Left colon (tissue), 2 donors: ENCODE measurements around the gene TMEM175. TPM values are rescaled to one million over a fixed set of nuclear protein-coding genes. Genes with fewer than 3 reads are reported as not detected.
A peak's percentile ranks its signal among the peaks of the same experiment; 100 is the strongest.

ENCODE experiments used
- ATAC-seq: fragments of 200-7000 bp; cut with Tn5 transposase; one replicate; pipeline ENCODE4 v1.9.1; 2020; ENCODE audit warnings: mild to moderate bottlenecking, moderate library complexity
- DNase-seq, 2 donors: peaks; one replicate each; pipeline ENCODE4 v3.0.0-alpha.2; 2020
- intact Hi-C, 2 donors: fragments of 100-400 bp; cut with DNase I in 1 of 2; cut with micrococcal nuclease in 1 of 2; formaldehyde crosslinking; loops; one replicate each; pipeline versions ENCODE4 v1.11.2 to v1.14.0; 2022; cut with DNase I, micrococcal nuclease
- total RNA-seq, 2 donors: library from RNA; stranded (reverse); fragmentation: NEBNext Ultra II Directional; extraction: Animal tissue kit (Norgen Biotek cat#: 25700); gene quantifications; one replicate each; pipeline ENCODE4 v1.2.1, GENCODE V29; 2021
- donor health status: DM: no; HTN: no; CAD: no.
- donor health status: DM: yes; HTN: yes; CAD: no.

The TMEM175 gene
- total RNA-seq, 2 donors from 2014 or later, result 21.4 to 28.6 TPM

- intact Hi-C loops, result no loop called here
- no peak for DNase-seq
Measured at GRCh38 chr4:954211-955020, 22.2 kb downstream of the TMEM175 start.

GRCh38 chr4:955161-955921, 23.1 kb downstream of the TMEM175 start:
- DNase-seq (no peak), ATAC-seq (no peak)
- intact Hi-C loops, result no loop called here

More at GRCh38 chr4:954211-955020, 22.2 kb downstream of the TMEM175 start:
- ATAC-seq, result no peak

- ATAC-seq (no peak), DNase-seq (no peak)
- intact Hi-C loops, result no loop called here
Measured at GRCh38 chr4:955931-956381, 23.7 kb downstream of the TMEM175 start.

- DNase-seq (no peak), ATAC-seq (no peak)
- intact Hi-C loops, result no loop called here
Measured at GRCh38 chr4:956531-957230, 24.4 kb downstream of the TMEM175 start.

- ATAC-seq (no peak), DNase-seq (no peak)
- intact Hi-C loops, result no loop called here
Measured at GRCh38 chr4:957231-957580, 24.9 kb downstream of the TMEM175 start.

- DNase-seq (no peak), ATAC-seq (no peak)
- intact Hi-C loops, result no loop called here
Measured at GRCh38 chr4:957581-958313, 25.5 kb downstream of the TMEM175 start.

GRCh38 chr4:958314-958665, 26.0 kb downstream of the TMEM175 start:
- intact Hi-C loops, result no loop called here
- ATAC-seq (no peak), DNase-seq (no peak)

GRCh38 chr4:958696-959337, 26.6 kb downstream of the TMEM175 start:
- DNase-seq (no peak), ATAC-seq (no peak)
- intact Hi-C loops, result no loop called here

- ATAC-seq (no peak), DNase-seq (no peak)
- intact Hi-C loops, result no loop called here
Measured at GRCh38 chr4:959338-960139, 27.3 kb downstream of the TMEM175 start.

GRCh38 chr4:960140-960635, 27.9 kb downstream of the TMEM175 start:
- ATAC-seq (no peak), DNase-seq (no peak)
- intact Hi-C loops, result no loop called here

- intact Hi-C loops, result no loop called here
- no peak for ATAC-seq
- no peak for DNase-seq
Measured at GRCh38 chr4:960636-961350, 28.5 kb downstream of the TMEM175 start.

GRCh38 chr4:961351-962230, 29.3 kb downstream of the TMEM175 start:
- intact Hi-C loops, result no loop called here

GRCh38 chr4:962231-963208, 30.3 kb downstream of the TMEM175 start:
- DNase-seq (peak; percentile 75 to 87), ATAC-seq (peak; percentile 80)
- intact Hi-C loops, result no loop called here

More at GRCh38 chr4:961351-962230, 29.3 kb downstream of the TMEM175 start:
- DNase-seq (peak; percentile 64 to 77), ATAC-seq (peak; percentile 70)

- DNase-seq (peak; percentile 52 to 64), ATAC-seq (peak; percentile 70)
- intact Hi-C loops, result no loop called here
Measured at GRCh38 chr4:963276-964225, 31.3 kb downstream of the TMEM175 start.
